22Rv1 (cell line): ENCODE data around the gene CGREF1.

Experiments
- CTCF ChIP-seq: fragments of 450-650 bp; IDR thresholded peaks from 2 replicates; pipeline ENCODE4 v1.5.1; 2017; ENCODE audit warnings: mild to moderate bottlenecking
- ZFX ChIP-seq: fragments of 450-650 bp; IDR thresholded peaks from 2 replicates; pipeline ENCODE4 v1.6.1; 2017; ENCODE audit warnings: antibody characterized with exemption, borderline replicate concordance

DNA sequence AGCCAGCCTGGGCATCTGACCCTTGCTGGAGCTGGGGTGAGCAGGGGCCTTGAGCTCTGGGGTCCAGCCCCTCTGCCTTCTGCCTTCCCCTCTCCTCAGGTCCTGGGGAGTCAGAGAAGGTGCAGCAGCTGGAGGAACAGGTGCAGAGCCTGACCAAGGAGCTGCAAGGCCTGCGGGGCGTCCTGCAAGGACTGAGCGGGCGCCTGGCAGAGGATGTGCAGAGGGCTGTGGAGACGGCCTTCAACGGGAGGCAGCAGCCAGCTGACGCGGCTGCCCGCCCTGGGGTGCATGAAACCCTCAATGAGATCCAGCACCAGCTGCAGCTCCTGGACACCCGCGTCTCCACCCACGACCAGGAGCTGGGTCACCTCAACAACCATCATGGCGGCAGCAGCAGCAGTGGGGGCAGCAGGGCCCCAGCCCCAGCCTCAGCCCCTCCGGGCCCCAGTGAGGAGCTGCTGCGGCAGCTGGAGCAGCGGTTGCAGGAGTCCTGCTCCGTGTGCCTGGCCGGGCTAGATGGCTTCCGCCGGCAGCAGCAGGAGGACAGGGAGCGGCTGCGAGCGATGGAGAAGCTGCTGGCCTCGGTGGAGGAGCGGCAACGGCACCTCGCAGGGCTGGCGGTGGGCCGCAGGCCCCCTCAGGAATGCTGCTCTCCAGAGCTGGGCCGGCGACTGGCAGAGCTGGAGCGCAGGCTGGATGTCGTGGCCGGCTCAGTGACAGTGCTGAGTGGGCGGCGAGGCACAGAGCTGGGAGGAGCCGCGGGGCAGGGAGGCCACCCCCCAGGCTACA lies 36.8 kb downstream of the CGREF1 start:
- TF ChIP-seq CTCF (no peak), ZFX (no peak)
